Measurements from ENCODE around the gene TNKS1BP1. TPM values are rescaled to one million over a fixed set of nuclear protein-coding genes. Genes with fewer than 3 reads are reported as not detected.

Gene TNKS1BP1
- polyA plus RNA-seq, 2 of the 4 experiments (the other 2 are of a cell fraction), result 35.0 to 53.1 TPM

GRCh38 chr11:57254631-57255030, 70.1 kb downstream of the TNKS1BP1 start:
- Histone ChIP-seq H3K9me3 (no peaks in the 10 kb centered on the region), H3K4me3 (no peak overlapping the region), H3K4me1 (peaks cover under 1% of the 10 kb centered on the region; the same call in 2 of the 3 replicates), H3K4me2 (no peak overlapping the region), H3K27ac (0 out of 6 replicates have a peak overlapping the region, but pooled peaks of 1 of the 2 experiments have one; percentile 12)
- ATAC-seq (no peak), DNase-seq (ENCODE audit: low read depth in 1 of 2, low spot score in 1 of 2) (no peak), FAIRE-seq (no peak)
- ChIA-PET CTCF (interaction anchor here (1.5 to 14.1 kb wide), 2 partner anchors 11 to 408 kb away, joined by 7 to 596 read pairs; no protein-coding TSS in a partner anchor), POLR2A (no interaction called here)
- TF ChIP-seq RAD21 (conservative IDR thresholded peaks at IDR 0.05 in 1 of 2, IDR thresholded peaks at IDR 0.05 in 1 of 2), result no peak
- TF ChIP-seq TFCP2L1 (CRISPR knock-in tag; IDR thresholded peaks at IDR 0.05), result no peak
- no peak for TF ChIP-seq ATOH8 (CRISPR knock-in tag; IDR thresholded peaks at IDR 0.05; ENCODE audit: low read depth)
- TF ChIP-seq HOXB13 (CRISPR knock-in tag; IDR thresholded peaks at IDR 0.05; ENCODE audit: low read depth), result no peak
- no peak for TF ChIP-seq NR3C1 (IDR thresholded peaks at IDR 0.05)
- no peak for TF ChIP-seq SMC3 (IDR thresholded peaks at IDR 0.05)
- TF ChIP-seq, protein P1, sequence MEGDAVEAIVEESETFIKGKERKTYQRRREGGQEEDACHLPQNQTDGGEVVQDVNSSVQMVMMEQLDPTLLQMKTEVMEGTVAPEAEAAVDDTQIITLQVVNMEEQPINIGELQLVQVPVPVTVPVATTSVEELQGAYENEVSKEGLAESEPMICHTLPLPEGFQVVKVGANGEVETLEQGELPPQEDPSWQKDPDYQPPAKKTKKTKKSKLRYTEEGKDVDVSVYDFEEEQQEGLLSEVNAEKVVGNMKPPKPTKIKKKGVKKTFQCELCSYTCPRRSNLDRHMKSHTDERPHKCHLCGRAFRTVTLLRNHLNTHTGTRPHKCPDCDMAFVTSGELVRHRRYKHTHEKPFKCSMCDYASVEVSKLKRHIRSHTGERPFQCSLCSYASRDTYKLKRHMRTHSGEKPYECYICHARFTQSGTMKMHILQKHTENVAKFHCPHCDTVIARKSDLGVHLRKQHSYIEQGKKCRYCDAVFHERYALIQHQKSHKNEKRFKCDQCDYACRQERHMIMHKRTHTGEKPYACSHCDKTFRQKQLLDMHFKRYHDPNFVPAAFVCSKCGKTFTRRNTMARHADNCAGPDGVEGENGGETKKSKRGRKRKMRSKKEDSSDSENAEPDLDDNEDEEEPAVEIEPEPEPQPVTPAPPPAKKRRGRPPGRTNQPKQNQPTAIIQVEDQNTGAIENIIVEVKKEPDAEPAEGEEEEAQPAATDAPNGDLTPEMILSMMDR (IDR thresholded peaks at IDR 0.05), result no peak
- no peak for TF ChIP-seq ZC3H11A (IDR thresholded peaks at IDR 0.05)
- TF ChIP-seq, protein P2, sequence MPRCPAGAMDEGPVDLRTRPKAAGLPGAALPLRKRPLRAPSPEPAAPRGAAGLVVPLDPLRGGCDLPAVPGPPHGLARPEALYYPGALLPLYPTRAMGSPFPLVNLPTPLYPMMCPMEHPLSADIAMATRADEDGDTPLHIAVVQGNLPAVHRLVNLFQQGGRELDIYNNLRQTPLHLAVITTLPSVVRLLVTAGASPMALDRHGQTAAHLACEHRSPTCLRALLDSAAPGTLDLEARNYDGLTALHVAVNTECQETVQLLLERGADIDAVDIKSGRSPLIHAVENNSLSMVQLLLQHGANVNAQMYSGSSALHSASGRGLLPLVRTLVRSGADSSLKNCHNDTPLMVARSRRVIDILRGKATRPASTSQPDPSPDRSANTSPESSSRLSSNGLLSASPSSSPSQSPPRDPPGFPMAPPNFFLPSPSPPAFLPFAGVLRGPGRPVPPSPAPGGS (IDR thresholded peaks at IDR 0.05), result no peak
- TF ChIP-seq FOXS1 (CRISPR knock-in tag; IDR thresholded peaks at IDR 0.05), result no peak
- TF ChIP-seq RCOR1 (IDR thresholded peaks at IDR 0.05; ENCODE audit: low read depth, low read length), result no peak
- TF ChIP-seq RARB (CRISPR knock-in tag; IDR thresholded peaks at IDR 0.05), result no peak
- TF ChIP-seq, protein P3, sequence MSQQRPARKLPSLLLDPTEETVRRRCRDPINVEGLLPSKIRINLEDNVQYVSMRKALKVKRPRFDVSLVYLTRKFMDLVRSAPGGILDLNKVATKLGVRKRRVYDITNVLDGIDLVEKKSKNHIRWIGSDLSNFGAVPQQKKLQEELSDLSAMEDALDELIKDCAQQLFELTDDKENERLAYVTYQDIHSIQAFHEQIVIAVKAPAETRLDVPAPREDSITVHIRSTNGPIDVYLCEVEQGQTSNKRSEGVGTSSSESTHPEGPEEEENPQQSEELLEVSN (IDR thresholded peaks at IDR 0.05; ENCODE audit: borderline replicate concordance, low read depth), result no peak
- TF ChIP-seq MAFK (IDR thresholded peaks at IDR 0.05; ENCODE audit: partially characterized antibody), result no peak

GRCh38 chr11:57251491-57252104, 73.2 kb downstream of the TNKS1BP1 start:
- ChIA-PET CTCF (interaction anchor here (1.0 to 14.1 kb wide), 11 partner anchors 9 to 626 kb away, joined by 3 to 596 read pairs (median 44); partner anchors contain the start of gene APLNR), POLR2A (no interaction called here)
- ATAC-seq, result no peak
- no peak for FAIRE-seq
- Histone ChIP-seq H3K4me3 (no peak overlapping the region), H3K27ac (peak overlapping the region; percentile 10 to 90; a peak in 3 of 6 replicates), H3K4me2 (no peak overlapping the region), H3K4me1 (peaks cover 11% of the 10 kb centered on the region), H3K9me3 (no peaks in the 10 kb centered on the region)
- TF ChIP-seq JUNB (IDR thresholded peaks at IDR 0.05), result no peak
- TF ChIP-seq JUN (IDR thresholded peaks at IDR 0.05), result no peak
- no peak for TF ChIP-seq EHF (CRISPR knock-in tag; IDR thresholded peaks at IDR 0.05)
- no peak for TF ChIP-seq ZNF302 (CRISPR knock-in tag; IDR thresholded peaks at IDR 0.05)
- no peak for TF ChIP-seq NFE2L2 (conservative IDR thresholded peaks at IDR 0.05; ENCODE audit: low read length)
- no peak for TF ChIP-seq ESRRA (IDR thresholded peaks at IDR 0.05; ENCODE audit: borderline replicate concordance, low read length)
- no peak for TF ChIP-seq BHLHE40 (IDR thresholded peaks at IDR 0.05; ENCODE audit: low read depth, low read length)
- no peak for TF ChIP-seq SREBF2 (IDR thresholded peaks at IDR 0.05)
- no peak for TF ChIP-seq MAFK (IDR thresholded peaks at IDR 0.05; ENCODE audit: partially characterized antibody)
- TF ChIP-seq ZC3H11A (IDR thresholded peaks at IDR 0.05), result no peak
- no peak for TF ChIP-seq MYC (IDR thresholded peaks at IDR 0.05; ENCODE audit: borderline replicate concordance, low read length)
- TF ChIP-seq CEBPB (IDR thresholded peaks at IDR 0.05), result no peak
- no peak for TF ChIP-seq CHD4 (IDR thresholded peaks at IDR 0.05; ENCODE audit: borderline replicate concordance)
- WGBS (ENCODE audit: missing lambda C conversion rate), result 56% methylated on average over 5 of the region's 5 CpGs
- DNase-seq (ENCODE audit: low read depth in 1 of 2, low spot score in 1 of 2), result no peak

Measured in A549 (cell line).